H9 (cell line): Measurements from ENCODE around the gene BAAT. TPM values are rescaled to one million over a fixed set of nuclear protein-coding genes. Genes with fewer than 3 reads are reported as not detected.

Experiments
- DNase-seq: peaks from one replicate; pipeline ENCODE4 v3.0.0-alpha.2; 2017
- H2AFZ ChIP-seq: one replicate; pipeline ENCODE4 v1.6.1; 2013; ENCODE audit warnings: mild to moderate bottlenecking, low read length, control low read depth, moderate library complexity
- H2AK5ac ChIP-seq: 2 replicates; pipeline ENCODE4 v1.6.1; 2013; ENCODE audit warnings: low read length, control low read depth, mixed read lengths; ENCODE audit not compliant: insufficient read length
- H2BK120ac ChIP-seq: one replicate; pipeline ENCODE4 v1.6.1; 2013; ENCODE audit warnings: low read depth, mild to moderate bottlenecking, low read length, control low read depth, inconsistent platforms; ENCODE audit not compliant: poor library complexity, severe bottlenecking
- H2BK12ac ChIP-seq: 2 replicates; pipeline ENCODE4 v1.6.1; 2013; ENCODE audit warnings: low read length, control low read depth, mixed read lengths, low read depth; ENCODE audit not compliant: insufficient read length
- H2BK15ac ChIP-seq: 2 replicates; pipeline ENCODE4 v1.6.1; 2013; ENCODE audit warnings: low read depth, low read length, control low read depth
- H2BK20ac ChIP-seq: one replicate; pipeline ENCODE4 v1.6.1; 2013; ENCODE audit warnings: low read depth, mild to moderate bottlenecking, low read length, control low read depth, inconsistent platforms; ENCODE audit not compliant: poor library complexity, severe bottlenecking
- H2BK5ac ChIP-seq: 2 replicates; pipeline ENCODE4 v1.6.1; 2013; ENCODE audit warnings: low read length, control low read depth, mixed read lengths; ENCODE audit not compliant: insufficient read length
- H3K14ac ChIP-seq: 2 replicates; pipeline ENCODE4 v1.6.1; 2013; ENCODE audit warnings: low read length, control low read depth; ENCODE audit not compliant: insufficient read depth
- H3K18ac ChIP-seq: 2 replicates; pipeline ENCODE4 v1.6.1; 2013; ENCODE audit warnings: low read depth, mild to moderate bottlenecking, mixed read lengths, low read length, control low read depth; ENCODE audit not compliant: insufficient read length
- H3K23ac ChIP-seq: 2 replicates; pipeline ENCODE4 v1.6.1; 2013; ENCODE audit warnings: low read length, control low read depth, mixed read lengths, low read depth; ENCODE audit not compliant: insufficient read length
- H3K23me2 ChIP-seq: 2 replicates; pipeline ENCODE4 v1.6.1; 2013; ENCODE audit warnings: low read depth, mild to moderate bottlenecking, mixed read lengths, low read length, control low read depth; ENCODE audit not compliant: insufficient read length, poor library complexity, severe bottlenecking
- H3K27ac ChIP-seq: 2 replicates; pipeline ENCODE4 v1.5.1; 2013; ENCODE audit warnings: low read length, control low read depth, mixed read lengths, low read depth; ENCODE audit not compliant: insufficient read length
- H3K27me3 ChIP-seq: 2 replicates; pipeline ENCODE4 v1.6.1; 2013; ENCODE audit warnings: low read length, control low read depth, inconsistent platforms; ENCODE audit not compliant: insufficient read depth
- H3K4ac ChIP-seq: 2 replicates; pipeline ENCODE4 v1.6.1; 2013; ENCODE audit warnings: low read depth, mild to moderate bottlenecking, control low read depth, inconsistent platforms, low read length, moderate library complexity
- H3K4me1 ChIP-seq: 2 replicates; pipeline ENCODE4 v1.6.1; 2013; ENCODE audit warnings: low read length, control low read depth, inconsistent platforms; ENCODE audit not compliant: insufficient read depth
- H3K4me2 ChIP-seq: 2 replicates; pipeline ENCODE4 v1.6.1; 2013; ENCODE audit warnings: low read length, control low read depth, mixed read lengths; ENCODE audit not compliant: insufficient read length, insufficient read depth
- H3K56ac ChIP-seq: 2 replicates; pipeline ENCODE4 v1.6.1; 2013; ENCODE audit warnings: low read depth, mild to moderate bottlenecking, mixed read lengths, low read length, control low read depth; ENCODE audit not compliant: insufficient read length
- H3K79me1 ChIP-seq: 2 replicates; pipeline ENCODE4 v1.6.1; 2013; ENCODE audit warnings: low read depth, mild to moderate bottlenecking, moderate library complexity, low read length, control low read depth, inconsistent platforms; ENCODE audit not compliant: insufficient read depth, poor library complexity, severe bottlenecking
- H3K79me2 ChIP-seq: 2 replicates; pipeline ENCODE4 v1.6.1; 2013; ENCODE audit warnings: low read length, control low read depth, inconsistent platforms; ENCODE audit not compliant: insufficient read depth
- H3K9ac ChIP-seq: 2 replicates; pipeline ENCODE4 v1.6.1; 2013; ENCODE audit warnings: low read length, control low read depth, mixed read lengths; ENCODE audit not compliant: insufficient read length; ENCODE audit errors: extremely low read depth
- H3K9me3 ChIP-seq: one replicate; pipeline ENCODE4 v1.6.1; 2013; ENCODE audit warnings: low read depth, low read length, inconsistent platforms; ENCODE audit not compliant: control insufficient read depth
- H3T11ph ChIP-seq: one replicate; pipeline ENCODE4 v1.6.1; 2013; ENCODE audit warnings: mild to moderate bottlenecking, low read length, control low read depth, inconsistent platforms
- H4K20me1 ChIP-seq: one replicate; pipeline ENCODE4 v1.6.1; 2013; ENCODE audit not compliant: control insufficient read depth, insufficient read length, insufficient read depth
- H4K5ac ChIP-seq: 2 replicates; pipeline ENCODE4 v1.6.1; 2013; ENCODE audit warnings: low read depth, mild to moderate bottlenecking, mixed read lengths, low read length, control low read depth; ENCODE audit not compliant: insufficient read length
- H4K8ac ChIP-seq: replicated peaks from 2 replicates; pipeline ENCODE4 v1.6.1; 2013; ENCODE audit warnings: low read length, control low read depth, mixed read lengths, low read depth; ENCODE audit not compliant: insufficient read length
- H4K91ac ChIP-seq: 2 replicates; pipeline ENCODE4 v1.6.1; 2013; ENCODE audit warnings: low read depth, mild to moderate bottlenecking, moderate library complexity, mixed read lengths, low read length, control low read depth; ENCODE audit not compliant: insufficient read length
- H3K27ac Mint-ChIP-seq, 3 experiments: 2 replicates in 2 of 3; 3 replicates in 1 of 3; pipeline ENCODE4 v1.8.0; 2020 to 2021; ENCODE audit warnings: mixed read lengths in 3 of 3, mild to moderate bottlenecking in 1 of 3, moderate library complexity in 1 of 3
- H3K27me3 Mint-ChIP-seq: 2 replicates; pipeline ENCODE4 v1.8.0; 2021; ENCODE audit warnings: low read depth, mild to moderate bottlenecking, moderate library complexity, mixed read lengths
- H3K36me3 Mint-ChIP-seq, 3 experiments: 2 replicates in 2 of 3; 3 replicates in 1 of 3; pipeline ENCODE4 v1.8.0; 2020 to 2021; ENCODE audit warnings: low read depth in 3 of 3, mixed read lengths in 3 of 3; ENCODE audit not compliant: insufficient read depth in 1 of 3
- H3K4me1 Mint-ChIP-seq, 2 experiments: 2 replicates each; pipeline ENCODE4 v1.8.0; 2020; ENCODE audit warnings: mixed read lengths in 2 of 2
- H3K4me3 Mint-ChIP-seq, 2 experiments: 2 replicates in 1 of 2; 3 replicates in 1 of 2; pipeline ENCODE4 v1.8.0; 2020 to 2021; ENCODE audit warnings: mild to moderate bottlenecking in 2 of 2, mixed read lengths in 2 of 2, moderate library complexity in 1 of 2
- H3K9me3 Mint-ChIP-seq, 2 experiments: 2 replicates in 1 of 2; 3 replicates in 1 of 2; pipeline ENCODE4 v1.8.0; 2020; ENCODE audit warnings: mild to moderate bottlenecking in 2 of 2, mixed read lengths in 2 of 2, moderate library complexity in 1 of 2
- CTCF ChIP-seq: fragments of 200-600 bp; sonication (generic); conservative IDR thresholded peaks from 3 replicates; pipeline ENCODE4 v1.8.0; 2021; ENCODE audit warnings: antibody characterized with exemption, mild to moderate bottlenecking
- WGBS: extraction: QIAGEN DNeasy Blood & Tissue Kit; methylation state at CpG from one replicate; pipeline ENCODE4 v1.1.7; 2013; ENCODE audit warnings: missing lambda C conversion rate, low lambda C conversion rate, mixed read lengths; ENCODE audit not compliant: insufficient read length; ENCODE audit errors: extremely low coverage; 5-methylcytosine and 5-hydroxymethylcytosine counted together
- total RNA-seq: library from RNA; stranded (reverse); gene quantifications from 2 replicates; pipeline ENCODE4 v1.2.1, GENCODE V29; 2021

Gene BAAT
- total RNA-seq, 1 experiment from 2014 or later = 0.09 TPM

GRCh38 chr9:101429736-101430135, 44.9 kb upstream of the BAAT start:
- no CpG with 5 or more reads among the region's 7 CpGs for WGBS

More at GRCh38 chr9:101429736-101430135, 44.9 kb upstream of the BAAT start:
- Histone ChIP-seq H2AK5ac (no peak overlapping the region), H3K9me3 (no peaks in the 10 kb centered on the region), H4K5ac (no peak overlapping the region), H4K91ac (no peak overlapping the region), H2BK120ac (no peak overlapping the region), H3K14ac (no peak overlapping the region), H2AFZ (no peak overlapping the region), H3K79me1 (no peaks in the 10 kb centered on the region), H3K23ac (no peak overlapping the region), H2BK12ac (no peak overlapping the region), H3T11ph (no peak overlapping the region), H3K9ac (no peak overlapping the region), H2BK15ac (no peak overlapping the region), H3K4me1 (no peaks in the 10 kb centered on the region), H4K20me1 (no peaks in the 10 kb centered on the region), H2BK5ac (no peak overlapping the region), H3K4ac (no peak overlapping the region), H4K8ac (no peak overlapping the region), H3K4me2 (no peak overlapping the region), H3K18ac (no peak overlapping the region), H2BK20ac (no peak overlapping the region), H3K79me2 (no peaks in the 10 kb centered on the region), H3K27ac (no peak overlapping the region), H3K56ac (no peak overlapping the region), H3K23me2 (no peaks in the 10 kb centered on the region), H3K27me3 (no peaks in the 10 kb centered on the region)
- Mint-ChIP-seq H3K9me3 (no peaks in the 10 kb centered on the region), H3K36me3 (no peaks in the 10 kb centered on the region), H3K4me3 (no peak overlapping the region), H3K4me1 (no peaks in the 10 kb centered on the region), H3K27ac (no peak overlapping the region), H3K27me3 (peaks cover 1% of the 10 kb centered on the region)
- no peak for DNase-seq
- no peak for TF ChIP-seq CTCF
